Measurements from ENCODE around the gene GRWD1.

The GRWD1 gene

DNA sequence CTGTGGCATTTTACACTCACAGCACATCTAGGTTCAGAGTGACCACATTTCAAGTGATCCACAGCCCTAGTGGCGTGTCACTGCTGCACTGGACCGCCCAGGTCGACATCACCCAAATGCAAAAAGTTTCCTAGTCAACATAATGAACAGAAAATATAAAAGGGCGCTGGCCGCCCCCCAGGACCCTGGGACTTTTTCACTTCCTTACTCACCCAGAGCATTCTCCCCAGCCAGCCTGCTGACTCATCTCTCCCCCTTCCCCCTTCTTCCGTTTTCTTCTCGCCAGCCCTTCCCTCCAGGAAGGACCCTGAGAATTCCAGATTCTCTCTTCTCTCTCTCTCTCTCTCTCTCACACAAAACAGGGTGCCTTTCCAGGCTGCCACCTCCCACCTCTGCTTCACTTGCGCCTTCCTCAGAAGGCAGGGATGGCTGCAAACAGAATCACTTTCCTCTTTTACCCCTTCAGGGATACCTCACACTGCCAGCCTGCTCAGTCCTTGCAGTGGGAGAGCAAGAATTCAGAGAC is 21.0 kb upstream of the GRWD1 start:
- no peak for DNase-seq (ENCODE audit: low read depth, low spot score)

DNA sequence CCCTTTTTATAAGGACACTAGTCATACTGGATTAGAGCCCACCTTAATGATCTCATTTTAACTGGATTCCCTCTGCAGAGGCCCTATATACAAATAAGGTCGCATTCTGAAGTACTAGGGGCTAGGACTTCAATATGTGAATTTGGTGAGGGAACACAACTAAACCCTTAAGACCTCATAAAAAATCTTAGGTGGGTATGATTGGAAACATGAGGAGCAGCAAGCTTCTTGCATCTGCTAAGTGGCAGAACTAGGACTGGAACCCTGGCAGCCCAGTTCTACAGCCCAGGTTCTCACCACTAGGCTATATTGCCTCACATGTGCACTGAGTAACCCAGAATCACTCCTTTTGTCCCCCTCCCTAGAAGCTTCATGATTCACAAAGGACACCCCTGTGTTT is 17.1 kb upstream of the GRWD1 start:
- no peak for DNase-seq (ENCODE audit: low read depth, low spot score)

DNA sequence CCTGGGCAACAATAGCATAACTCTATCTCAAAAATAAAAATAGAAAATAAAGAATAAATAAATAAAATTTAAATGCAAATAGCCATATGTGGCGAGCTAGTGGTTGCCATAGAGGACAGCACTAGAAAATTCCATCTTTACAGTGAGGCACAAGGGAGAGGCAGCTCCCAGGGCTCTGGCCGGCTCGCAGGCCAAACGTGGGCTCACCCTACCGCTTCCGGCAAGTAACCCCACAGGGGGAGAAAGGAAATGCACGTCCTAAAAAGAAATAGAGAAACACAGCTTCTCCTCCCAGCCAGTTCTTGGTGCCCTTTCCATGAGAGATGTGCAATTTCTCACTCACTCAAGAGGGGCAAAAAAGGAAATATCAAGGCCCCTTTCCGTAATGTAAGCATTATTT is 12.4 kb upstream of the GRWD1 start:
- no peak for DNase-seq (ENCODE audit: low read depth, low spot score)

DNA sequence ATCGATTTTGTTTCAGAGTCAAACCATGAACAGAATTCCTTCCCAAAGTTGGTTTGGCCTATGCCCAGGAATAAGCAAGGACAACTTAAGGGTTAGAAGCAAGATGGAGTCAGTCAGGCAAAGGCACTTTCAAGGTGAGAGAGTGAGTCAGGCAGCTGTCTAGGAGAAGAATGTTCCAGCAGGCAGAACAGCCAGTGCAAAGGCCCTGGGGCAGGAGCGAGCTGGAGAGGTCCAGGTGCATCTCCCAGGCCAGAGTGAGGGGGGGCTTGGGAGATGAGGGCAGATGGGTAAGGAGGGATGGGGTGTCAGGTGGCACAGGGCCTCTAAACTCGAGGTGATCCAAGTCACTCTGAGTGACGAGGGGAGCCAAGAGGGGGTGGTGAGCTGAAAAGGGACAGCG is 9.2 kb upstream of the GRWD1 start:
- DNase-seq (ENCODE audit: low read depth, low spot score), result no peak

DNA sequence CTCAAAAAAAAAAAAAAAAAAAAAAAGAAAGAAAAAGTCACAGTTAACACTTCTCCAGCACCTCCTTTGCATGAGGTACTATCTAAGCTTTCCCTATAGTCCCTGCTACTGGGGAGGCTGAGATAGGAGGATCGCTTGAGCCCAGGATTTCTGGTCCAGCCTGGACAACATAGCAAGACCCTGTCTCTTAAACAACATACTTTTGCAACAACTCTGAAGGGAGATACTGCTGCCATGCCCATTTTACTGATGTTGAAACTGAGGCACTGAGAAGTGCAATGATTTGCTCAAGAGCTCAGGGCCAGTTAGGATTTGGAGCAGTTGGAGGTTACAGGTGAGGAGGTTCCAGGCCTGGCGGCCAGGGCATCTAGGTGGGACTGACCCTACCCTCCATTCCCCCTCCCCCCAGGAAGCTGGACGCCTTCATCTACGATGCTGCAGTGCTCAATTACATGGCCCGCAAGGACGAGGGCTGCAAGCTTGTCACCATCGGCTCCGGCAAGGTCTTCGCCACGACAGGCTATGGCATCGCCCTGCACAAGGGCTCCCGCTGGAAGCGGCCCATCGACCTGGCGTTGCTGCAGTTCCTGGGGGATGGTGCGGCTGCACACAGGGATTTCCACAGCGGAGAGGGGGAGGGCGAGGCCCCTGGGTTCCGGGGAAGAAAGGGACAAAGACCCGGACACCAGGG is 4.3 kb upstream of the GRWD1 start:
- no peak for DNase-seq (ENCODE audit: low read depth, low spot score)

DNA sequence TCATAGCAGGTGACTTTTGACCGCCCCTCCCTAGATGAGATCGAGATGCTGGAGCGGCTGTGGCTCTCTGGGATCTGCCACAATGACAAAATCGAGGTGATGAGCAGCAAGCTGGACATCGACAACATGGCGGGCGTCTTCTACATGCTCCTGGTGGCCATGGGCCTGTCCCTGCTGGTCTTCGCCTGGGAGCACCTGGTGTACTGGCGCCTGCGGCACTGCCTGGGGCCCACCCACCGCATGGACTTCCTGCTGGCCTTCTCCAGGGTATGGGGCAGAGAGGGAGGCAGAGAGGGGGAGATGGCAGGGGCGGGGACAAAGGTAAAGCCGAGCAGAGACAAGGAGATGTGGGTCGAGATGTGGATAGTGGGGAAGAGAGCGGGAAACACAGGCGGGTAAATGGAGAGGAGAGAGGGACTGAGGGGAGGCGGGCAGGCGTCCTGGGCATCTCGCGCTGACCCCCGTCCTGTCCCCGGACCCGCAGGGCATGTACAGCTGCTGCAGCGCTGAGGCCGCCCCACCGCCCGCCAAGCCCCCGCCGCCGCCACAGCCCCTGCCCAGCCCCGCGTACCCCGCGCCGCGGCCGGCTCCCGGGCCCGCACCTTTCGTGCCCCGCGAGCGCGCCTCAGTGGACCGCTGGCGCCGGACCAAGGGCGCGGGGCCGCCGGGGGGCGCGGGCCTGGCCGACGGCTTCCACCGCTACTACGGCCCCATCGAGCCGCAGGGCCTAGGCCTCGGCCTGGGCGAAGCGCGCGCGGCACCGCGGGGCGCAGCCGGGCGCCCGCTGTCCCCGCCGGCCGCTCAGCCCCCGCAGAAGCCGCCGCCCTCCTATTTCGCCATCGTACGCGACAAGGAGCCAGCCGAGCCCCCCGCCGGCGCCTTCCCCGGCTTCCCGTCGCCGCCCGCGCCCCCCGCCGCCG is 3.4 kb upstream of the GRWD1 start:
- DNase-seq (ENCODE audit: low read depth, low spot score), result no peak

DNA sequence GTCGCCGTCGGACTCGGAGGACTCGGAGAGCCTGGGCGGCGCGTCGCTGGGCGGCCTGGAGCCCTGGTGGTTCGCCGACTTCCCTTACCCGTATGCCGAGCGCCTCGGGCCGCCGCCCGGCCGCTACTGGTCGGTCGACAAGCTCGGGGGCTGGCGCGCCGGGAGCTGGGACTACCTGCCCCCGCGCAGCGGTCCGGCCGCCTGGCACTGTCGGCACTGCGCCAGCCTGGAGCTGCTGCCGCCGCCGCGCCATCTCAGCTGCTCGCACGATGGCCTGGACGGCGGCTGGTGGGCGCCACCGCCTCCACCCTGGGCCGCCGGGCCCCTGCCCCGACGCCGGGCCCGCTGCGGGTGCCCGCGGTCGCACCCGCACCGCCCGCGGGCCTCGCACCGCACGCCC is 2.5 kb upstream of the GRWD1 start:
- no peak for DNase-seq (ENCODE audit: low read depth, low spot score)

DNA sequence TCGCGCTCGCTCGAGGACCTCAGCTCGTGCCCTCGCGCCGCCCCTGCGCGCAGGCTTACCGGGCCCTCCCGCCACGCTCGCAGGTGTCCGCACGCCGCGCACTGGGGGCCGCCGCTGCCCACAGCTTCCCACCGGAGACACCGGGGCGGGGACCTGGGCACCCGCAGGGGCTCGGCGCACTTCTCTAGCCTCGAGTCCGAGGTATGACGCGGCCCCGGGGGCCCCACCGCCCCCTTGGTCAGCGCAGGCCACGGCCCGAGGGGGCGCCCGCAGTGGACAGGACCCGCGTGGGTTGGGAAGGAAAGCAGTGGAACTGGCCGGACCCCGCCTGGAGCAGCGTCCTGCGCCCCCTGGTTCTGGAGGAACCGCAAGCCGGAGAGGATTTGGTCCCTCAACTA is 2.1 kb upstream of the GRWD1 start:
- DNase-seq (ENCODE audit: low read depth, low spot score), result no peak

DNA sequence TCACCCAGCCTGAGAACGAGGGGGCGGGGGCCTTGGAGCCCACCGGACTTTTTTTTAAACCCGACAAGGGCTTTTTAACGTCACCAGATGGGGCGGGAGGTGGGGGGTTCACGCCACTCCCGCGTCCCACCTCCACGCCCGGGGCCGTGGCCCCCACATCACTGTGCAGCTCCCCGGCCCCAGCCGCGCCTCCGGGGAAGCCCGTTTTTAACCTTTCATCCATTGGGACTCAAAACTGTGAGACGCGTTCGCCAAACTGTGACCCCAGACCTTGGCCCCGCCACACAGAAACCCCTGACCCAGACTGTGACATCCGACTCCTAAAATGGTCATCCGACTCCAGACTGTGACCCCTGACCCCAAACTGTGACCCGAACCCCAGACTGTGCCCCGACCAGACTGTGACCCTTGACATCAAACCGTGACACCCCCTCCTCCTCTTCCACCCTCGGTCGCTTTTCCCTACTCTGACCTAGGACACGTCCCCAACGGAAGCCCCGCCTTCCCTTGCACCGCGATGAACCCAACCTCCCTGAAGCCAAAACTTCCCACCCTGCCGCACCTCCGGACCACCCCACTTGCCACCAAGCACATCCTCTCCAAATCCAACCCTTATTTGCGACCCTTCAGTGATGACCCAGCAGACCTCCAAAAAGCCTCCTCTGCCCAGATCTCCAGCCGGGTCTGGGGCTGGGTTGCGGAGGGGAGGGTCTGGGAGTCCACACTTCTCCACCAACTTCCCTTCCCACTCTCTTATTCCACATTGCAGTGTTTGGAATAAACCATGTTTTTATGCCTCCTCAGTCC is 1.5 kb upstream of the GRWD1 start:
- DNase-seq (ENCODE audit: low read depth, low spot score), result no peak

DNA sequence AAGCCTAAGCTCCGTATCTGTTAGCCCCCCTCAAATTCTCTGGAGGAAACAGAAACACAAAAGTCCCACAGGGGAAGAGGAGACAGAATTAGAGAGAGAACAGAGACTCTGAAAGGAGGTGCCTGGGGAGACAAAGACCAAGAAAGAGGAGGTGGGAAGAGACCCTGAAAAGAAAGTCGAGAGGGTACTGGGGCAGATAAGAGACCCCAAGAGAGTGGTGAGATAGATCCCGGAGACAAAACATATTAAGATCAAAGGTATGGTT is 915 bp upstream of the GRWD1 start:
- no peak for DNase-seq (ENCODE audit: low read depth, low spot score)

DNA sequence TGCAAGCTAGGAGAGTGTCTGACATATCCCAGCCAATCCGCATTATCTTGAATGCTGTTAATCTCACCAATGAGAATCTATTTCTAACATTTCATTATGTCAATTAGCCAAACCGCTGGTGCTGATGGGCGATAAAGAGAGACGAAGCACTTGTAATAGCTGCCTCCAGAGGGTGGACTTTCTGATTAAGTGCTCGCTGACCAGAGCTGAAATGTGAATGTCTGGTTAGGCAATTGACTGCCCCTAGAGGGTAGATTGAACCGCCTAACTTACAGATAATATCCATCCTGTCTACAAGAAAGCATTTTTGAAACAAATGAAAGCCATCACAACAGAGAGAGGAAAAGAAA is 552 bp upstream of the GRWD1 start:
- DNase-seq (ENCODE audit: low read depth, low spot score), result no peak

DNA sequence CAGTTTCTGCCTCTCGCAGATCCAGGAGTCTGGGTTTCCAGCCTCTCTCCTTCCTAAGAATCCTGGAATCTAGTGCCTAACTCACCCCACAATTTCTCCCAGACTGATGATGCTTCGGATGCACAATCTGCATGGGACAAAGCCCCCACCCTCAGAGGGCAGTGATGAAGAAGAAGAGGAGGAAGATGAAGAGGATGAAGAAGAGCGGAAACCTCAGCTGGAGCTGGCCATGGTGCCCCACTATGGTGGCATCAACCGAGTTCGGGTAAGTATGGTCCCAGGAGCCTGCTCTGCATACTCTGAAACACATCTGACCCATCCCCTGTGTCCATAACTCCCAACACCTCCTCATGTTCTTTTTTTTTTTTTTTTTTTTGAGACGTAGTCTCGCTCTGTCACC is 796 bp downstream of the GRWD1 start:
- DNase-seq (ENCODE audit: low read depth, low spot score), result no peak

DNA sequence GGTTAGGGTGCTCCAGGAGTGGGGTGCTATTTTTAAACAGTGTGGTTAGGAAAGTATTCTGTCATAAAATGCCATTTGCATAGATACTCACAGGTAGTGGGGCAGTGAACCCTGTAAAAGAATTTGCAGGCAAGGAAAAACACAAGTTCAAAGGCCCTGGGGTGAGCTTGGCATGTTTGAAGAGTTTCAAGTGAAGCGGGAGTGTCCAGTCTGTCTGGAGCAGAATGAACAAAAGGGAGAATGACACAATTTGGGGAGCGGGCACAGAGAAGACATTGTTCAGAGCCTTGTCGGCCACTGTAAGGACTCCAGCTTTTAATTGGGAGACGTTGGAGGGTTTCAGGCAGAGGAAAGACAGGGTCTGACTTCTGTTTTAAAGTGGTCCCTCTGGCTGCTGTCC is 2.8 kb downstream of the GRWD1 start:
- no peak for DNase-seq (ENCODE audit: low read depth, low spot score)

DNA sequence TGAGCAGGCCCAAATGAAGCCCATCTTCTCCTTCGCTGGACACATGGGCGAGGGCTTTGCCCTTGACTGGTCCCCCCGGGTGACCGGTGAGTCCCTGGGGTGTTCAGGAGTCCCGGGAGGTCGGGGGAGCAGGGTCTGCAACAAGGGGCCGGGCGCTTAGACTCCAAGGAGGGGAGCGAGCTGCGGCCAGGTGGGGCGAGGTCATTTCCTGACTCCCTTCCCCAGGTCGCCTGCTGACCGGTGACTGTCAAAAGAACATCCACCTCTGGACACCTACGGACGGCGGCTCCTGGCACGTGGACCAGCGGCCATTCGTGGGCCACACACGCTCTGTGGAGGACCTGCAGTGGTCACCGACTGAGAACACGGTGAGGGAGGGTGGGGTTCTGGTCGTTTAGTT is 4.7 kb downstream of the GRWD1 start:
- DNase-seq (ENCODE audit: low read depth, low spot score), result no peak

DNA sequence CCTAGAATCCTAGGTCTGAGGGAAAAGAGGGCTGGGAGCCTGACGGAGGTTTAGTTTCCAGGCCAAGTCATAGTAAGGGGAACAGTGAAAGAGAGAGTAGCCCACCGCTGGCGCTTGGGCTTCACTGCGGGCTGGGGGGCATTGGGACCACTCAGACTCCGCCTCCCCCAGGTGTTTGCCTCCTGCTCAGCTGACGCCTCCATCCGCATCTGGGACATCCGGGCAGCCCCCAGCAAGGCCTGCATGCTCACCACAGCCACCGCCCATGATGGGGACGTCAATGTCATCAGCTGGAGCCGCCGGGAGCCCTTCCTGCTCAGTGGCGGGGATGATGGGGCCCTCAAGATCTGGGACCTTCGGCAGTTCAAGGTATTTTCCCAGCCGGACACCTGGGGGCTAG is 5.1 kb downstream of the GRWD1 start:
- no peak for DNase-seq (ENCODE audit: low read depth, low spot score)

DNA sequence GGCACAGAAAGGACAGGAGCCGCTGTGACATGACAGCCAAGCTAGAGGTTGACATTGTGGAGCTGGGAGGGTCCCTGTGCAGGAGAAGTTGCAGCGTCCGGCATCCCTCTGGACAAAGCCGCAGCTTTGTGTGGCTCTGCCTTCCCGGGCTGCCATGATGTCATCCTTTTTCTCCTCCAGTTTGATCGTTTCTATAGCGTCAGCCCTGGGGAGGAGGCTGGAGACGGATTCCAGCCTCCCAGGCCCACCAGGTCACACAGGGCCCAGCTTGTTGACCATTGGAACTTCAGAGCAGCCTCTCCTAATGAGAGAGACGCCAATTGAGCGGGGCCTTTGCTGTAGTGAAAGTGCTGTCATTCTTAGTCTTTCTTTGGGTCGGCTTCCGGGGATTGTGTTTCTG is 5.8 kb downstream of the GRWD1 start:
- DNase-seq (ENCODE audit: low read depth, low spot score), result no peak

DNA sequence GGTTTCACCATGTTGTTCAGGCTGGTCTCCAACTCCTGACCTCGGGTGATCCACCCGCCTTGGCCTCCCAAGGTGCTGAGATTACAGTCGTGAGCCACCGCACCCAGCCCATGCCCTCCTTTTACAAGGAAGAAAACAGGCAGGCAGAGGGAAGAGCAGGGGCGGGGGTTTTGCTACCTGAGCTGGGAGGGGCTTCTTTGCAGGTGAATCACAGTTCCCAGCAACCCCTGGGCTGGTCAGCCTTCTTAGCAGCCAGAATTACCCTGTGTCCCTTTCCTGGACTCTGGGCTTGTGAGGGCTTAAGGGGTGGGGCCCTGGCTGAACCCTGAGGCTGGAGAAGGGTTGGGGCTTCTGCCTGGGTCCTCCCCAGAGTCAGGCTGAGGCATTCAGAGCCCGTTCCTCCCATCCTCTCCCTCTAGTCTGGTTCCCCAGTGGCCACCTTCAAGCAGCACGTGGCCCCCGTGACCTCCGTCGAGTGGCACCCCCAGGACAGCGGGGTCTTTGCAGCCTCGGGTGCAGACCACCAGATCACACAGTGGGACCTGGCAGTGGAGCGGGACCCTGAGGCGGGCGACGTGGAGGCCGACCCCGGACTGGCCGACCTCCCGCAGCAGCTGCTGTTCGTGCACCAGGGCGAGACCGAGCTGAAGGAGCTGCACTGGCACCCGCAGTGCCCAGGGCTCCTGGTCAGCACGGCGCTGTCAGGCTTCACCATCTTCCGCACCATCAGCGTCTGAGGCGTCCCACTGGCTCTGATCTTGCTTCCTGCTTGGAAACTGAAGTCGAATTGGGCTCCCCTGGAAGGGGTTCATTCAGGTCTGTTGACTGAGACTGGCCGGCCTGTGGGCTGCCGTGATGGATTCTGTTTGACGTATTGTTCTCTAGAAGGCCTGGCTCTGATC is 6.8 kb downstream of the GRWD1 start:
- no peak for DNase-seq (ENCODE audit: low read depth, low spot score)

DNA sequence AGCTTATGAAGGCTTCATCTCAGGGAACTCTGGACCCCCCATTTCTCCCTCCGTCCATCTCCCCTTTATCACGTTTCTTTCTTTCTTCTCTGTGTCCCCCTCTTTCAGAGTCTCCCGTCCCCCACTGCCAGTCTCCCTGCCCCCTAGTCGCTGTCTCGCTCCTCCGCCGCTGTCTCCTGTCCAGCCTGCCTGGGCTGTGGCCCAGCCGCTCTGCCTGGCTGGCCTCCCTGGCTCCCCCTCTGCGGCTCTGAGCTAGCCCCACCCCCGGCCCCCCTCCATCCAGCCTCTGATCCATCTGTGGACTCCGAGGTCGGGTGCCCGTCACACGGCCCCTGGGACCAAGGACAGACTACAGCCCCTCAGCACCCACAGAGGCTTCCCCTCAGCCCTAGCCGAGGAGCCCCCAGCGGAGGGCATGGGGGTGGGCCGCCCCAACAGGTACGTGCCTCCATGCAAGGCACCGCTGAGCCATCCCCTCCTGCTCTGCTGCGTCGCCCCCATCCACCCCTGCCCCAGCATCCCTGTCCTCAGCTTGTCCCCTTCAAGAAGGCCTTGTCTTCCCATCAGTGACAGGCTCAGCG is 8.5 kb downstream of the GRWD1 start:
- DNase-seq (ENCODE audit: low read depth, low spot score), result no peak

DNA sequence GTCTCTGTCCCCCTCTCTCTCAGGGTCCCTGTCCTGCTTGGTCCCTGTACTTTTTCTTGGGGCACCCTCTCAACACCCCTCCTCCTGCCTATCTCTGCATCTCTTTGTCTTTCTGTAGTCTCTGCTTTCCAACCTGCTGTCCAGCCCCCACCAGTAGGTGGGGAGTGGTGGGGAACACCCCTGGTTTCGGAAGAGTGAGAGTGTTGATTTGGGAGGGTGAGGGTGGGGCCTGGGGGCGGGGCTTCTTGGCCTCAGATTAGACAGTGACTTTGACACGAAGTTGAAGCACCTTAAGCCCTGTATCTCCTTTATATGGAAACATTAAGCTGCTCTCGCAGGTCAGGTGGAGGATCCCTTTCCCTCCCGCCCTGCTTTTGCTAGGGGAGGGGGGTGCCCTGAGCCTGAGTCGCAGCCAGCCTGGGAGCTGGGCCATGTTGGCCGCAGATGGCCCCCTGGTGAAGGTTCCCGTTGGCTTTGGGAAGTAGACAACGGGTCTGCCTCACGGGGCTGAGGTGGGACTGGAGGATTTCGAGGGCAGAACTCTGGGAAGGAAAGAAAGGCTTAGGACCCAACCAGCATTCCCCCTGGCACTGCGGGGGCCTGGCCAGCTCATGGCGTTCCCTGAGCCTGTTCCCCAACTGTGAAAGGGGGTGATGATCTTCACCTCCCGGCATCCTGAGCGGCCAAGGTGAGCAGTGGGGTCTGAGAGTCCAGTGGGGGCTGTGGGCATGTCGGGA is 9.6 kb downstream of the GRWD1 start, which contains the start of gene KCNJ14:
TSS of gene KCNJ14 (plus strand) at position 404 of the 737 bp plus-strand sequence. CDS start 6,151 bp downstream, outside the sequence.
- no peak for DNase-seq (ENCODE audit: low read depth, low spot score)

DNA sequence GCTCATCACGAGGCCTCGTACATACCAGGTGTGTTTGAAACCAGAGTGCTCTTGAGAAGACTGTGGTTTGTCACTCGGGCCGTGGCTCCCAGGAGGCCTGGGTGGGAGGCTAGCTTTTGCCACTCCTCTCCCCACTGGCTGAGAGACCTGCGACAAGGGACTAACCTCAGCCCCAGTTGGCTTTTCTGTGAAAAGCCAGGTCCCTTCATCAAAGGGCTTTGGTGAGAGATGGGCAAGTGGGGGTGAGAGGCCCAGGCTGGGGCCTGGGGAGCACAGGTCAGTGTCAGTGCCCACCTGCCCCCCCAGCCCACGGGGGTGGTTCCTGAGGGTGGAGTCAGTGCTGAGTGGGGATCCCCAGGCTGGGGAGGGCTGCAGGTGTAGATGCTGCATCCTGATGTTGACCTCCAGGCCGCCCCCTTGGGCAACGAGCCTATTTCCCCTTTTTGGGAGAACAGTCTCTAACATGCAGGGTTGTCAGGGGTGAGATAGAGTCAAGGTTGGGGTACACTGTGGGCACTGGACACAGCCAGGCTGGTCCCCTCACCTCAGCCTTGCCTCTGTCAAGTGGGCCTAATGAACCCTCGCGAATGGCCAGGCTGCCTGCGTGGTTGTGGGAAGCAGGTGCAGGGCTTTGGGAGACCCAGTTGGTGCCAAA is 10.3 kb downstream of the GRWD1 start:
- DNase-seq (ENCODE audit: low read depth, low spot score), result no peak

Data from iPS DF 19.7 (cell line).